GM19324 (cell line): ENCODE measurements around the gene CDC14A.
"Not testable (repeated sequence)": the region's sequence is repeated elsewhere in the genome, so short reads cannot be mapped to it uniquely, and the experiment has no call there.

Experiments
- ATAC-seq: cut with Tn5 transposase; IDR thresholded peaks from one replicate; pipeline ENCODE4 v1.9.1; 2021; ENCODE audit warnings: mild to moderate bottlenecking, moderate library complexity; ENCODE audit not compliant: unreplicated experiment, low FRiP score

The CDC14A gene, protein sequence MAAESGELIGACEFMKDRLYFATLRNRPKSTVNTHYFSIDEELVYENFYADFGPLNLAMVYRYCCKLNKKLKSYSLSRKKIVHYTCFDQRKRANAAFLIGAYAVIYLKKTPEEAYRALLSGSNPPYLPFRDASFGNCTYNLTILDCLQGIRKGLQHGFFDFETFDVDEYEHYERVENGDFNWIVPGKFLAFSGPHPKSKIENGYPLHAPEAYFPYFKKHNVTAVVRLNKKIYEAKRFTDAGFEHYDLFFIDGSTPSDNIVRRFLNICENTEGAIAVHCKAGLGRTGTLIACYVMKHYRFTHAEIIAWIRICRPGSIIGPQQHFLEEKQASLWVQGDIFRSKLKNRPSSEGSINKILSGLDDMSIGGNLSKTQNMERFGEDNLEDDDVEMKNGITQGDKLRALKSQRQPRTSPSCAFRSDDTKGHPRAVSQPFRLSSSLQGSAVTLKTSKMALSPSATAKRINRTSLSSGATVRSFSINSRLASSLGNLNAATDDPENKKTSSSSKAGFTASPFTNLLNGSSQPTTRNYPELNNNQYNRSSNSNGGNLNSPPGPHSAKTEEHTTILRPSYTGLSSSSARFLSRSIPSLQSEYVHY

DNA sequence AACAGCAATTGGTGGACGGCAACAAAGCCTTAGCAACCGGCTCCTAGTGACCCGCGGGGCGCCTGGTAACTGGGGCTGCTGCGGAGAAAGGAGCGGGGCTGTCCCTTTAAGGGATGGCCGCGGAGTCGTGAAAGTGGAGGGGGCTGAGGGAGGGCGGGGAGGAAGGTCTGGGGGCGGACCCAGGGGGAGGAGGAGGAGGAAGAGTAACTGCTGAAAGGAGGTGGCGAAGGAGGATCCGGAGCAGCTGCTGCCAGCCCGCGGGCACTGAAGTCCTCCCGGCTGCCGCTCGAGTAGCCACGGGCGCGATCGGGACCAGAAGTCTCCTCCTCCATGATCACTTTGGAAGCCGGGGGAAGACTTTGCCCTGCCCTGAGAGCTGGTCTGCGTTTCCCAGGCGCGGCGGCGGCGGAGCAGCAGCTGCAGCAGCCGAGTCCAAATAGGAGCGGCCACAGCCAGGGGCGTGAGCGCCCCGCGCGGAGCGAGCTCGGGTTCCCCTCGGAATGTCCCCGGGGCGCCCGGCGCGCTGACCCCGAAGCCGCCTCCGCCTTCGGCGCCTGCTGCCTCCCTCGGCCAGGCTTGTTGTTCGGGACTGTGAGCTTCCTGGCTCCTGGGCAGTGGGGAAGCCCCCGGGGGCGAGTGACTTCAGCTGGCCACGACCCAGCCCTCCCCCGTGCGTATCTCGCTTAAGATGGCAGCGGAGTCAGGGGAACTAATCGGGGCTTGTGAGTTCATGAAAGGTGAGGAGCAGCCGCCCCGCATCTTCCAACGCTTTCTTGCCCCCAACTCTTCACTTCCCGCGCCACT lies at the start of gene CDC14A:
Gene CDC14A (plus strand): TSS at position 240 of the 804 bp plus-strand sequence. CDS start 449 bp downstream, at position 689.
- ATAC-seq: peak; percentile 67

DNA sequence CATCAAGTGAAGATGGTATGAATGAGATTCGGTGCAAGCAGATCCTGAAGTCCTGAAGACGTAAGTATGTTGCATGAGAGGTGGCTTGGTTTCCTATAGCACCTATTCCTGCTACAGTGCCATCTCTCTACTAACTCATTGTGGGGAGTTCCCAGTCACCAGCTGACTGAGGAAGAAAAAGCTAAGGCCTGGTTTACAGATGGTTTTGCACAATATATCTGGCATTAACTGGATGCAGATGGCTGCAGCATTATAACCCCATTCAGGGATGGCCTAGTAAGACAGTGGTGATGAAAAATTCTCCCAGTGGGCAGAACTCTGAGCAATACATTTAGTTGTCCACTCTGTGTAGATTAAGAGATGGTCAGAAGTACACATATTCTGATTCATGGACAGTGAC lies 49.6 kb upstream of the CDC14A start:
- ATAC-seq: no peak

DNA sequence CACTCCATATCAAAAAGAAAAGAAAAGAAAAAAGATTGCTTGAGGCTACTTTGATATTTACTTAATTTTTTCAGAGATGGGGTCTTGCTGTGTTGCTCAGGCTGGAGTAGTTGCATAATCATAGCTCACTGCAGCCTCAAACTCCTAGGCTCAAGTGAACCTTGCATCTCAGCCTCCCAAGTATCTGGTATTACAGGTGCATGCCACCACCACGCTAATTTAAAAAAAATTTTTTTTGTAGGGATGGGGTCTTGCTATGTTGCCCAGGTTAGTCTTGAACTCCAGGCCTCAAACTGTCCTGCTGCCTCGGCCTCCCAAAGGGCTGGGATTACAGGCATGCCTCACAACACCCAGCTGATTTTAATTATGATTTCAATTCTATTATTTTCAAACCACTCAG lies 48.1 kb upstream of the CDC14A start:
- no peak for ATAC-seq

DNA sequence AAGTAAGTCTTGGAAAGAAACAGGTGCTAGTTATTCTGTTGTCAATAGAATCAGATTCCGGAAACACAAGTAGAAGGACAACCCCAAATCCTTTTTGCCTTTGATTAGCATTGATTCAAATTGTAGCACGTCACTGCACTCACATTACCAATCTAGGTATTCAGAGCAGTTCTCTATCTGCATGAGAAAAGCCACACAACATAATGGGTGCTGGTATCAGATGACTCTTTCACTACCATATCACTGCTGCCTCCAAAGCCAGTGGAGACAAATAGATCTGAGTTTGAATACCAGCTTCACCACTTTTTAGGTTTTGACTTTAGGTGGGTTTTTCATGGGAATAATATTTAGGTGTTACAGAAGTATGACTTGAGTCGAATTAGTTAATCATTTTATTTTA lies 47.4 kb upstream of the CDC14A start:
- ATAC-seq: no peak

DNA sequence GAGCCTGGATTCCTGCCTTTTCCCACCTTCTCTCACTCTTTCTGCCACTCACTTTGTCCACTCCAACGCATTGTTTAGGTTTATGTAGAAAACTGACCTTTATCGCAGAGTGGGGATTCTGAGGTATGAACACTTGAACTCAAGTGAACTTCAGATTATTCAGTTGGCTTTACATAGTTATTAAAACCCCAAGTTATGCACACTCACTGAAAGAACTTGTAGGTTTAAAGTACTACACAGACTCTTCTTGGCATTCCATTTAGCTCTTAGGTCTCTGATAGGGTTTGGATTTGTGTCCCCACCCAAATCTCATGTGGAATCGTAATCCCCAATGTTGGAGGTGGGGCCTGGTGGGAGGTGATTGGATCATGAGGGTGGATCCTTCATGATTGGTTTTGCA lies 46.4 kb upstream of the CDC14A start:
- no peak for ATAC-seq

DNA sequence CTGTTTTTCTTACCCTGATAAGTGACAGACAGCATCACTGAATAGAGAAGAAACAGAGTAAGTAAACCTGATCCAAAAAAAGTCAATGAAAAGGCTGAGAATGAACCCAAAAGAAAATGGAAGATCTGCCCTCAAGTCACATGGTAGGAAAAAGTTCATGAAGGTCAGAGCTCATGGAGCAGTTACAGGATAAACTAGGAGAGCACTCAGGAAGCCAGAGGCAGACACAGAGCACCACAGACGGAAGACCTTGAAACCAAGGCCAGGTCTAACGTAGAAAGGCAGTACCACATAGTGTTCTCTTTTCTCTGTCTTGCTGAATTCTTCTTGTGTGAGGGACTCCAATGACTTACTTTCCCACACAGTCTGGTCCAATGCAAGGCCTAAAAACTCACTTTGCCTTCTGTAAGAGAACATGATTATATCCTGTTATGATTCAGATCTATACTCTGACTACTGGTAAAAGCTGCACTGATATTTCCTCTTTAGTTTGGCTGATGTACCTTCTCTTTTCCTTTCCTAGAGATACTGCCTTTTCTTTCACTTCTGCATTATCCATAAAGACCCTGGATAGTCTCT lies 45.5 kb upstream of the CDC14A start:
- no peak for ATAC-seq

DNA sequence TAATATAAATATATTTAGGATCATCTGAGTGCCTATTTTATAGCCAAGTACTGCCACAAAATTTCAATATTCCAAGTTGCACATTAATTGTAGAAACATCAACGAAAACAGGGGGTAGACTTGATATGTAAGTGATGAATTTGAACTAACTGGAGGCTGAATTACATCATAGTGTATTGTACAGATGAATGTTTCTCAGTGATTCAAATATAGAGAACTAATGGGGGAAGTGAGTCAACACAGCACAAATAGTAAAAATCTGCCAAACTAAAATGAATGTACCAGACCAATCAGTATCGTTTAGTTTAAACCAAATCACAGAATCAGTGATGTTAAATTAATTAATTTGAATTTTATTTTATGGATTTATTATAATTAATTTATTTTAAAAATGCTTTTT lies 43.5 kb upstream of the CDC14A start:
- ATAC-seq: no peak

DNA sequence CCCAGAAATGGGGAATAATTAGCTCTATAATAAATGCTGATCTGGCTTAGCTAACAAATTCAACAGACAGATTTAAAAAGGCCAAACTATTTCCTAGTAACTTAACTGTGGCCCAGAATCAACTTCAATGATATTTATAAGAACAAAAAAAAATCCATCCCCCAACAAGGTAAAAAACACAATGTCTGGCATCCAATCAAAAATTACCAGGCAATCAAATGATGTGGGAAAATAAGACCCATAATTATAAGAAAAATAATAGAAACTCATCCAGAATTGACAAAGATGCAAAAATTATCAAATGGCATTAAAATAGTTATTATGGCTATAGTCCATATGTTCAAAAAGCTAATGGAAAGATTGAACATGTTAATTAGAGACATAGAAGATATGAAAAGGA lies 42.4 kb upstream of the CDC14A start:
- ATAC-seq: no peak

DNA sequence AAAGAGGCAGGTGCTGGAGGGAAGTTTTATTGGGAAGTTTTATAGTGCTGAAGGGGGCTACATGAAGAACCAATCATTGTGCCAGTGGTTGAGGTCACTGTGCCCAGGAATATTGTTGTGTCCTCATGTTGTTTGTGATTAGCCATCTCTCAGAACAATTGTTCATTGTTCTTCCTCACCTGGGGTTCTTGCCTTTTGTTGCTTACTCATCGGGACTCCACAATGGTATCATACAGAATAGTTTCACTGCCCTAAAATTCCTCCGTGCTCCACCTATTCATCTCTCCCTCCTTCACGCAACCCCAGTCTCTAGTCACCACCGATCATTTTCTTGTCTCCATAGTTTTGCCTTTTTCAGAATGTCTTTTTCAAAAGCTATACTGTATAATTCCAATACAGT lies 38.9 kb upstream of the CDC14A start:
- ATAC-seq: no peak

DNA sequence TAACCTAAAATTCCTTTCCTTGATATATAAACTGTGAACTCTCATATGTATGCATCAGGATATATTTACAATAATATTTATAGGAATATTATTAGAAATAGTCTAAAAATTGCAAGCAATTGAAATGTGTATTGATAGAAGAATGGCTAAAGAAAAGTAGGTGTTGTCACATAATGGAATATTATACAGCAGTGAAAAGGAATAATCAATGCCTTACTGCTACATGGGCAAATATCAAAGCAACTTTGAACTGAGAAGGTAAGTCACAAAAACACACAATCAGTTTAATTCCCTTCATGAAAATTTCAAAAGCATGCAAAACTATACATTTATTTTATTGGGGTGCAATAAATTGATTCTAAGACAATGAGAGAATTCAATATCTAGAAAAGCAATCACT lies 35.7 kb upstream of the CDC14A start:
- no peak for ATAC-seq

DNA sequence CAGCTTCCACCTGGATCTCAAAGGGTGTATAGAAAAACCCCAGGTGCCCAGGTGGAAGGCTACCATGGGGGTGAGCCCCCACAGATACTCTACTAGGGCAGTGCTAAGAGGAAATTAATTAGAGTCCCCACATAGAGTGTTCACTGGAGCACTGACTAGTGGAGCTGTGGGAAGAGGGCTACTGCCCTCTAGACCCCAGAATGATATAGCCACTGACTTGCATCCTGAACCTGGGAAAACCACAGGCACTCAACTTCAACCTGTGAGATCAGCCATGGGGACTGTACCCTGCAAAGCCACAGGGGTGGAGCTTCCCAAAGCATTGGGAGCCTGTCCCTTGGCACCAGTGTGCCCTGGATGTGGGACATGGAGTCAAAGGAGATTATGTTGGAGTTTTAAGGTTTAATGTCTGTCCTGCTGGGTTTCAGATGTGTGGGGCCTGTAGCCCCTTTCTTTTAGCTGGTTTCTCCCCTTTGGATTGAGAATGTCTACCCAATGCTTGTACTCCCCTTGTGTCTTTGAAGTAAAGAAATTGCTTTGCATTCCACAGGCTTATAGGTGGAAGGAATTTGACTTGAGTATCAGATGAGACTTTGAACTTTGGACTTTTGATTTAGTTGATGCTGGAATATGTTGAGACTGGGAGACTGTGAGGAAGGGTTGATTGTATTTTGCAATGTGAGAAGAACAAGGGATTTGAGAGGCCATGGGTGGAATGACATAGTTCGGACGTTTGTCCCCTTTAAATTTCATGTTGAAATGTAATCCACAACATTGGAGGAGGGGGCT lies 31.8 kb upstream of the CDC14A start:
- no peak for ATAC-seq

DNA sequence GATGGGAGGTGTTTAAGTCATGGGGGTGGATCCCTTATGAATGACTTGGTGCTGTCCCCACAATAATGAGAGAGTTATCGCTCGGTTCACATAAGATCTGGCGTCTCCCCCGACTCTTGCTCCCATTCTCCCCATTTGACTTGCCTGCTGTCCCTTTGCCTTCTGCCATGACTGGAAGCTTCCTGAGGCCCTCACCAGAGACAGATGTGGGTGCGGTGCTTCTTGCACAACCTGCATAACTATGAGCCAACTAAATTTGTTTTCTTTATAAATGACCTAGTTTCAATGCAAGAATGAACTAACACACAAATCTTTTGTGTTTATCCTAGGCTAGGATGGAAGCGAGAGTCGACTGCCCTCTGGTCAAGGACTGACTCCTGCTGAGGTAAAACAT lies 31.2 kb upstream of the CDC14A start:
- ATAC-seq: no peak

DNA sequence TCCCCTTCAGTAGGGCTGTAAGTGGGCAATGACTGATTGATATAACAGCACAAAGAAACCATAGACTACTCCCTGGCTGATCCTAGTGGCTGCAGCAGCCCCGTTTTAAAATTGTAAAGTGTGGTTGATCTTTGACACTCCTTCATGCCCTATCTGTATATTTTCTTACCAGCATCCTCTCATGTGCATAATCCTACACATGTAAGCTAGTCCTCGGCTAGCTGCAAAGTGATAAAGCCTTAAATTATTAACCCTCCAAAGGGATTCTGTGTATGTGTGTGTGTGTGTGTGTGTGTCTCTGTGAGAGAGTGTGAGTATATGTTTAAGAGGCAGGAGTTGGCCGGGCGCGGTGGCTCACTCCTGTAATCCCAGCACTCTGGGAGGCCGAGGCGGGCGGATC lies 30.8 kb upstream of the CDC14A start:
- no peak for ATAC-seq

DNA sequence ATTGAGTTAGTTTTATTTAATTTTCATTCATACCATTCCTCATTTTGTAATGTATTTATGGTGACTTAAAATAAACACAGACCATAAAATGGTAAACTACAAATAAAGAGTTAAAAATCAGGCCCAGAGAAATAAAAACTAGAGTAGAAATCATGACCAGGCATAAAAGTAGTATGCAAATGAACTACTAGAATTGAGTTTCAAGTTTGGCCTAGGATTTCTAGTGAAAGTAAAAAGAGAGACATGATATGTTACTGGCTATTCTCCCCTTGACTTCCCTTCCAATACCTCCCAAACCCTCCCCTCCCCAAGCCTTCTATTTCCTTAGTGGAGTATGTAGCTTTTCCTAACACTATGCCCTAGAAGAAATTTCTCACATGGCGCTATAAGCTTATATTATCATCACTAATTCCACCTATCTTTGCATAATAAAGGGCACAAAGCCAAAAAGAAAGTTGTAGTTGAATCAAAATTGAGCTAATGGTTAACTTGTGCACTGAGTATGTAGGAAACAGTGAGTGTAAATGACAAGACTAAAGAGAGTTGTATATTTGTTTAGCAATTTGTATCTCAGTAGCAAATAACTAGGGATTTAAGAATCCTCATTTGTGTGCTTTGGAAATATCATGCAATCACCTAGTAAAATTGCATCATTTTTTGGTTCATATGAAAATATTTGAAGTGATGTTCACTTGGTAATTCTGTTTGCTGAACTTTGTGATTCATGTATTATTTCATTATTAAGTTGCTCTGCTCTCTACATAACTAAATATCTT lies 29.7 kb upstream of the CDC14A start:
- no peak for ATAC-seq

DNA sequence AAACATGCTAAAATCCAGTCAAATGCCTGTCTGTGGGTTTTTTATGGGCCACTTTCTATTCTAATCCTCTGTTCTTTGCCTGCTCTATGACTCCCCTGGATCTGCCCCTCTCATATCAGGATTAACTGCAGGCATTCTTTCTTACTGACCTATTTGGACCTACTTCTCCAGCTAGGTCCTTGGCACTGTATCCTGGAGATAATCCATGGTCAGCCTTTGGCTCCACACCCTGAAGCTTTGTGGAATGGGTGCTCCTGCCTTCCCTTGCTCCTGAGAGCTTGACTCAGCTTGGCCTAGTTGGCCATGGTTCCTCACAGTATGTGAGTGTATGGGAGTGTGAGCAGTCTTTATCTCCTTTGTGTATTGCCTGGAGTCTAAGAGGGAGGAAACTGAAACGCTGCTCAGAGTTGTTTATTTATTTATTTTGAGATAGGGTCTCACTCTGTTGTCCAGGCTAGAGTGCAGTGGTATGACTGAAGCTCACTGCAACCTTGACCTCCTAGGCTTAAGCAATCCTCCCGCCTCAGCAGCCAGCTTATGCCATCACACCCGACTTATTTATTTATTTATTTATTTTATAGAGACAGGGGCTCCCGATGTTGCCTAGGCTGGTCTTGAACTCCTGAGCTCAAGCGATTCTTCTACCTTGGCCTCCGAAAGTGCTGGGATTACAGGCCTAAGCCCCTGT lies 28.7 kb upstream of the CDC14A start:
- ATAC-seq: no peak

DNA sequence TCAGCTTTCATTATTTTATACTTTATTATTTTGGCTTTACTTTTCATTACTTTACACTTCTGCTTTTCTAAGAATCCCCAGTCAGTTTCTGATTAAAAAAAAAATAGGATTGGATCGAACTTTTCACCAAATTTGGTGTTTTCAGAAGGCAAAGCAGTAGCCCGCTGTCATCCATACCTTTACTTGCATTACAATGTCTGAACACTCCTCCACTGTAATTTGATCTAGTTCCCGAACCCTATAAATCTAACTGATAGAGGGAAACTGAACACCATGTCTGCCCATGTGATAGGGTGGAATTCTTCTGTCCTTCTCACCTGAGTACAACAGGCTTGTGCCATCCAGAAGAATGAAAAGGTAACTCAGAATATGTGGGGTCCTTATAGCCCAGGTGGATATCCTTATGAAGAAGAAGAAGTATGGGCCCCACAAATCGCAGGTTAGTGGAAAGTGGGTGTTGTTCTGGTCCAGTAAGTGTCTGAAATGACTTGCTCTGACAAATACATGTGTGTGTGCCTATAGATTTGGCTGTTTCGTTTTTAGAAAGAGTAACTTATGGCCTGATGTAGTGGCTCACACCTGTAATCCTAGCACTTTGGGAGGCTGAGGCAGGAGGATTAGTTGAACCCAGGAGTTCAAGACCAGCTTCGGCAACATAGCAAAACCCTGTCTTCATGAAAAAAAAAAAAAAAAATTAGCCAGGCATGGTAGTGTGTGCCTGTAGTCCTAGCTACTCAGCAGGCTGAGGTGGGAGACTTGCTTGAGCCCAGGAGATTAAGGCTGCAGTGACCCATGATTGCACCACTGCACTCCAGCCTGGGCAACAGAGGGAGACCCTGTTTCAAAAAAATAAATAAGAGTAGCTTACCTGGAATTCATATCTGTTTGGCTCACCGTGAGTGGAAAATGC lies 26.6 kb upstream of the CDC14A start:
- no peak for ATAC-seq

DNA sequence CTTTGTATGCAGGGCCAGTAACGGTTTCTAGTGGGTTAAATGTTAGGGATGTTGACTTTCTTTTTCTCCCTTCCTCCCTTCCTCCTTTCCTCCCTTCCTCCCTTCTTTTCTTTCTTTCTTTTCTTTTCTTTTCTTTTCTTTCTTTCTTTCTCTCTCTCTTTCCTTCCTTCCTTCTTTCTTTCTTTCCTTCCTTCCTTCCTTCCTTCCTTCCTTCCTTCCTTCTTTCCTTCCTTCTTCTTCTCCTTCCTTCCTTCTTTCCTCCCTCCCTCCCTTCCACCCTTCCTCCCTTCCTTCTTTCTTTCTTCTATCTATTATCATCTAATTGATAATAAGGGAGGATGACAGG lies 26.0 kb upstream of the CDC14A start:
- ATAC-seq: not testable (repeated sequence)

DNA sequence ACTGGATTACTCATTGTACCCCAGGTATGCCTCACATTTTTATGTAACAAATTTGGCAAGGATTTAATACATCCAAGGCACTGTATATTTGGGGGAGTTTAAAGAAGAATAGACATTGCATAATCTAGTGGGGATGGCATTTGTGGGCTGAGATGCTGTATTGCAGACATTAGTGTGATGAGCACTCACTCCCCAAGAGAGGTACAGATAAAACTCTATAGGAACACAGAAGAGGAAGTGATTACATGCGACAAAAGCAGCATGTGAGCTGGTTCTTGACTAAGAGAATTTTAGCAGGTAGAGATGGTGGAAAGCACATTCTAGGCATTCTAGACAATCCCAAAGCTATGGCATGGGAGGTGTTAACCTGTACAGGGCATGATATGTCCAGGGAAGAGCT lies 24.2 kb upstream of the CDC14A start:
- ATAC-seq: no peak
